PFSK-1 (cell line): Measurements from ENCODE around the gene SMIM5.

Source experiments
- FOXP2 ChIP-seq: optimal IDR thresholded peaks from 2 replicates; pipeline ENCODE3; 2011; ENCODE audit warnings: borderline replicate concordance, control low read depth, inconsistent platforms; ENCODE audit not compliant: insufficient read depth; ENCODE audit errors: extremely low read length, extremely low read depth
- POLR2AphosphoS5 ChIP-seq: IDR thresholded peaks from 2 replicates; pipeline ENCODE4 v1.6.1; 2012; ENCODE audit warnings: low read depth, mild to moderate bottlenecking, control low read depth, low read length, moderate library complexity
- REST ChIP-seq, 2 experiments: IDR thresholded peaks; 2 replicates each; pipeline versions ENCODE4 v1.6.1 to v1.8.0; 2011 to 2012; ENCODE audit warnings: low read depth in 2 of 2, low read length in 2 of 2, control low read depth in 1 of 2, inconsistent platforms in 1 of 2, mild to moderate bottlenecking in 1 of 2, moderate library complexity in 1 of 2; ENCODE audit not compliant: insufficient read depth in 1 of 2
- SIN3A ChIP-seq: IDR thresholded peaks from 2 replicates; pipeline ENCODE4 v1.6.1; 2012; ENCODE audit warnings: mild to moderate bottlenecking, low read length, moderate library complexity, borderline replicate concordance; ENCODE audit not compliant: insufficient read depth
- TAF1 ChIP-seq: IDR thresholded peaks from 2 replicates; pipeline ENCODE4 v1.6.1; 2012; ENCODE audit warnings: low read length, control low read depth, borderline replicate concordance; ENCODE audit not compliant: insufficient read depth

The SMIM5 gene

GRCh38 chr17:75684924-75685323, 51.7 kb downstream of the SMIM5 start:
- TF ChIP-seq FOXP2 (no peak), REST (IDR thresholded peaks at IDR 0.05; ENCODE audit: insufficient read depth in 1 of 2, low read depth in 2 of 2, low read length in 2 of 2) (no peak), SIN3A (no peak), TAF1 (no peak), POLR2AphosphoS5 (no peak)

GRCh38 chr17:75685499-75685898, 52.3 kb downstream of the SMIM5 start:
- no peak for TF ChIP-seq POLR2AphosphoS5
- TF ChIP-seq REST (IDR thresholded peaks at IDR 0.05; ENCODE audit: insufficient read depth in 1 of 2, low read depth in 2 of 2, low read length in 2 of 2): no peak
- TF ChIP-seq FOXP2: no peak
- no peak for TF ChIP-seq SIN3A
- TF ChIP-seq TAF1: no peak

DNA sequence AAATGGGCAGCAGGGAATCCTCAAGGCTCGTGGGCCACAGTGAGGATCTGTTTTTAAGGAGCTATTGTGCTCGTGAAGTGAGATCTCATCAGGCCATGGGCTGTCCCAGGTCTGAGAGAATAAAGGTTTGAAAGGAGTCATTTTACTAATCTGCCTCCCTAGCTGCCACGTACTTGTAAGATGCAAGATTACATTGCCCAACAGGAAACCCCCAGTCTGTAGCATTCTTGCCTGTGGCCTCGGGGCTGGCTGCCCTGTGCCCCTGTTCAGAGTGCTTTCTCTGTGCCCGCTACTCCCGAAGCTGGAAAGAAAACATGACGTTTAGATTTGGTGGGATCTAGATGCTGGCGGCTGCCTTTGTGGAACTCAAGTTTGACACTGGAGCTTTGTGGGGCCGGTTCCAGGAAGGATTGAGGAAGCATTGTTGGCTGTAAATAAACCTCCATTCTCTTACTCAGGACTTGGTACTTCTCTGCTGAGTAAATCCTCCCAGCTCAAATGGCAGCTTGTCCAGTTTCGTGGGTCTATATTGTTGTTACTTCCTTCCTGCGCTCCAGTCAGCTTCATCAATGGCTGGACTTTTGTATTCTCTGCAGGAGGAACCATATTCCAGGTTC, 55.1 kb downstream of the SMIM5 start:
- no peak for TF ChIP-seq TAF1
- TF ChIP-seq FOXP2: no peak
- no peak for TF ChIP-seq POLR2AphosphoS5
- no peak for TF ChIP-seq SIN3A
- TF ChIP-seq REST (IDR thresholded peaks at IDR 0.05; ENCODE audit: insufficient read depth in 1 of 2, low read depth in 2 of 2, low read length in 2 of 2): no peak

GRCh38 chr17:75689441-75689873, 56.2 kb downstream of the SMIM5 start:
- TF ChIP-seq TAF1 (no peak), REST (IDR thresholded peaks at IDR 0.05; ENCODE audit: insufficient read depth in 1 of 2, low read depth in 2 of 2, low read length in 2 of 2) (no peak), POLR2AphosphoS5 (no peak), FOXP2 (no peak), SIN3A (no peak)
